Activated CD4-positive, alpha-beta T cell treated with anti-CD3 and anti-CD28 coated beads, Interleukin-2, amount 10 ng/mL, durations not matched to agents 7 days and 5 days (primary cell): ENCODE results near the gene CROCC. TPM values are rescaled to one million over a fixed set of nuclear protein-coding genes. Genes with fewer than 3 reads are reported as not detected.
"Not testable (repeated sequence)": the region's sequence is repeated elsewhere in the genome, so short reads cannot be mapped to it uniquely, and the experiment has no call there.

Experiments used
- CTCF ChIA-PET: fragments of 350-600 bp; sonication (Branson Sonifier 250); formaldehyde crosslinking; loops from one replicate; lab custom pipeline; 2021; ENCODE audit warnings: antibody characterized with exemption; lab: Charles Lee
- POLR2A ChIA-PET: fragments of 350-600 bp; sonication (Branson Sonifier 250); formaldehyde crosslinking; loops from one replicate; lab custom pipeline; 2021; ENCODE audit warnings: antibody characterized with exemption; lab: Charles Lee
- DNase-seq: peaks from one replicate; pipeline ENCODE4 v3.0.0-alpha.2; 2020
- H3K27ac Mint-ChIP-seq: one replicate; pipeline ENCODE4 v1.8.0; 2021; ENCODE audit warnings: mild to moderate bottlenecking, moderate library complexity, mixed read lengths
- H3K27me3 Mint-ChIP-seq: one replicate; pipeline ENCODE4 v1.8.0; 2021; ENCODE audit warnings: mixed read lengths
- H3K36me3 Mint-ChIP-seq: one replicate; pipeline ENCODE4 v1.8.0; 2021; ENCODE audit warnings: low read depth, mixed read lengths
- H3K4me1 Mint-ChIP-seq: one replicate; pipeline ENCODE4 v1.8.0; 2021; ENCODE audit warnings: mixed read lengths
- H3K4me3 Mint-ChIP-seq: one replicate; pipeline ENCODE4 v1.8.0; 2021; ENCODE audit warnings: mild to moderate bottlenecking, moderate library complexity, mixed read lengths
- H3K9me3 Mint-ChIP-seq: one replicate; pipeline ENCODE4 v1.8.0; 2021; ENCODE audit warnings: mixed read lengths
- total RNA-seq, 2 experiments: library from RNA; stranded (reverse); gene quantifications; one replicate each; pipeline ENCODE4 v1.2.3, GENCODE V29; 2021

The CROCC gene
- total RNA-seq, 2 experiments from 2014 or later = 30.7 to 37.3 TPM

- H3K4me1 Mint-ChIP-seq = peaks cover 40% of the 10 kb centered on the region
- H3K27me3 Mint-ChIP-seq = no peaks in the 10 kb centered on the region
- no peak overlapping the region for H3K27ac Mint-ChIP-seq
- H3K36me3 Mint-ChIP-seq = peaks cover 2% of the 10 kb centered on the region
- DNase-seq = no peak
- H3K4me3 Mint-ChIP-seq = no peak overlapping the region
- peaks cover 5% of the 10 kb centered on the region for H3K9me3 Mint-ChIP-seq
- ChIA-PET CTCF (interaction anchor here (0.8 kb wide), 1 partner anchor 259 kb away, joined by 4 read pairs; no protein-coding TSS in a partner anchor), POLR2A (no interaction called here)
Observed at GRCh38 chr1:16903458-16903796, 18.3 kb upstream of the CROCC start.

- Mint-ChIP-seq H3K27me3 (no peaks in the 10 kb centered on the region), H3K9me3 (peaks cover 5% of the 10 kb centered on the region), H3K4me3 (no peak overlapping the region), H3K36me3 (peaks cover 2% of the 10 kb centered on the region), H3K4me1 (peaks cover 39% of the 10 kb centered on the region), H3K27ac (no peak overlapping the region)
- CTCF ChIA-PET = no interaction called here
- DNase-seq = peak; percentile 100
- POLR2A ChIA-PET = interaction anchor here (0.6 to 1.6 kb wide), 4 partner anchors 8 to 533 kb away, joined by 3 to 11 read pairs (median 4); no protein-coding TSS in a partner anchor
Observed at GRCh38 chr1:16904560-16905109, 17.1 kb upstream of the CROCC start.

GRCh38 chr1:16905110-16905867 is 16.4 kb upstream of the CROCC start:
- peaks cover 5% of the 10 kb centered on the region for H3K9me3 Mint-ChIP-seq
- H3K27ac Mint-ChIP-seq = no peak overlapping the region
- no peak overlapping the region for H3K4me3 Mint-ChIP-seq
- no peaks in the 10 kb centered on the region for H3K27me3 Mint-ChIP-seq
- H3K36me3 Mint-ChIP-seq = peaks cover 2% of the 10 kb centered on the region
- CTCF ChIA-PET = no interaction called here
- H3K4me1 Mint-ChIP-seq = peaks cover 41% of the 10 kb centered on the region
- peak; percentile 56 for DNase-seq
- POLR2A ChIA-PET = interaction anchor here (0.6 to 1.6 kb wide), 6 partner anchors 9 to 392 kb away, joined by 3 to 11 read pairs (median 4); partner anchors contain the start of gene CROCC

GRCh38 chr1:16905868-16906702 is 15.6 kb upstream of the CROCC start:
- CTCF ChIA-PET = no interaction called here

GRCh38 chr1:16906873-16907272 is 14.9 kb upstream of the CROCC start:
- no peaks in the 10 kb centered on the region for H3K27me3 Mint-ChIP-seq
- peak; percentile 5 for DNase-seq
- peaks cover 2% of the 10 kb centered on the region for H3K36me3 Mint-ChIP-seq
- peaks cover 28% of the 10 kb centered on the region for H3K4me1 Mint-ChIP-seq
- ChIA-PET CTCF (no interaction called here), POLR2A (no interaction called here)
- H3K9me3 Mint-ChIP-seq = peaks cover 5% of the 10 kb centered on the region
- no peak overlapping the region for H3K27ac Mint-ChIP-seq
- H3K4me3 Mint-ChIP-seq = no peak overlapping the region

More at GRCh38 chr1:16905868-16906702, 15.6 kb upstream of the CROCC start:
- DNase-seq = peak; percentile 4
- peaks cover 35% of the 10 kb centered on the region for H3K4me1 Mint-ChIP-seq
- H3K9me3 Mint-ChIP-seq = peaks cover 5% of the 10 kb centered on the region
- POLR2A ChIA-PET = interaction anchor here (1.4 to 1.6 kb wide), 2 partner anchors 9 to 392 kb away, joined by 4 to 11 read pairs; no protein-coding TSS in a partner anchor
- no peak overlapping the region for H3K4me3 Mint-ChIP-seq
- H3K27me3 Mint-ChIP-seq = no peaks in the 10 kb centered on the region
- H3K36me3 Mint-ChIP-seq = peaks cover 2% of the 10 kb centered on the region
- no peak overlapping the region for H3K27ac Mint-ChIP-seq

GRCh38 chr1:16907870-16908758 is 13.6 kb upstream of the CROCC start:
- peaks cover 2% of the 10 kb centered on the region for H3K36me3 Mint-ChIP-seq
- peaks cover 5% of the 10 kb centered on the region for H3K9me3 Mint-ChIP-seq
- H3K4me1 Mint-ChIP-seq = peaks cover 27% of the 10 kb centered on the region
- CTCF ChIA-PET = no interaction called here
- no peak for DNase-seq
- H3K4me3 Mint-ChIP-seq = no peak overlapping the region
- H3K27ac Mint-ChIP-seq = no peak overlapping the region
- H3K27me3 Mint-ChIP-seq = no peaks in the 10 kb centered on the region
- POLR2A ChIA-PET = no interaction called here

GRCh38 chr1:16911851-16912721 is 9.6 kb upstream of the CROCC start:
- DNase-seq, H3K9me3 Mint-ChIP-seq, H3K27me3 Mint-ChIP-seq, H3K27ac Mint-ChIP-seq, POLR2A ChIA-PET, H3K36me3 Mint-ChIP-seq, CTCF ChIA-PET: not testable (repeated sequence)
- Mint-ChIP-seq H3K4me3 (peak overlapping the region; percentile 35), H3K4me1 (peaks cover 40% of the 10 kb centered on the region)

GRCh38 chr1:16912742-16913141 is 9.0 kb upstream of the CROCC start:
- Mint-ChIP-seq H3K4me3 (peak overlapping the region; percentile 74), H3K27ac (peak overlapping the region; percentile 81), H3K4me1 (peaks cover 34% of the 10 kb centered on the region)
- H3K9me3 Mint-ChIP-seq, DNase-seq, H3K36me3 Mint-ChIP-seq, POLR2A ChIA-PET, CTCF ChIA-PET, H3K27me3 Mint-ChIP-seq: not testable (repeated sequence)

- ChIA-PET CTCF (no interaction called here), POLR2A (no interaction called here)
- Mint-ChIP-seq H3K4me1 (peaks cover 34% of the 10 kb centered on the region), H3K4me3 (peak overlapping the region; percentile 74), H3K27ac (peak overlapping the region; percentile 81), H3K27me3 (no peaks in the 10 kb centered on the region), H3K9me3 (no peaks in the 10 kb centered on the region), H3K36me3 (no peaks in the 10 kb centered on the region)
- no peak for DNase-seq
Observed at GRCh38 chr1:16913181-16913832, 8.4 kb upstream of the CROCC start.

- H3K4me1 Mint-ChIP-seq = peaks cover 34% of the 10 kb centered on the region
- ChIA-PET POLR2A (no interaction called here), CTCF (no interaction called here)
- no peaks in the 10 kb centered on the region for H3K36me3 Mint-ChIP-seq
- peak; percentile 90 for DNase-seq
- peak overlapping the region; percentile 90 for H3K27ac Mint-ChIP-seq
- no peaks in the 10 kb centered on the region for H3K9me3 Mint-ChIP-seq
- H3K4me3 Mint-ChIP-seq = peak overlapping the region; percentile 87
- no peaks in the 10 kb centered on the region for H3K27me3 Mint-ChIP-seq
Observed at GRCh38 chr1:16913833-16914662, 7.7 kb upstream of the CROCC start.
